Stimulated activated CD4-positive, alpha-beta T cell treated with anti-CD3 and anti-CD28 coated beads, Interleukin-1b, Interleukin-23, amount 100 ng/mL, for 1 hour (primary cell): ENCODE results near the gene HACD1.
"Not testable (repeated sequence)": the region's sequence is repeated elsewhere in the genome, so short reads cannot be mapped to it uniquely, and the experiment has no call there.

Experiments
- DNase-seq, 2 donors: peaks; one replicate each; pipeline ENCODE4 v3.0.0-alpha.2; 2020; ENCODE audit warnings: low read depth in 2 of 2

The HACD1 gene

GRCh38 chr10:17643339-17643754, 26.2 kb upstream of the HACD1 start:
- no peak for DNase-seq

- no peak for DNase-seq
These were observed 23.2 kb upstream of the HACD1 start for GRCh38 chr10:17640331-17640816.

GRCh38 chr10:17637869-17638268, 20.7 kb upstream of the HACD1 start:
- no peak for DNase-seq

GRCh38 chr10:17633353-17633752, 16.2 kb upstream of the HACD1 start:
- no peak for DNase-seq

- not testable (repeated sequence) for DNase-seq
These were observed 15.4 kb upstream of the HACD1 start for GRCh38 chr10:17632590-17632989.

GRCh38 chr10:17626656-17627055, 9.5 kb upstream of the HACD1 start:
- DNase-seq: no peak

GRCh38 chr10:17624996-17625395, 7.8 kb upstream of the HACD1 start:
- DNase-seq: no peak

- DNase-seq: no peak
These were observed 4.9 kb upstream of the HACD1 start for GRCh38 chr10:17622061-17622460.

GRCh38 chr10:17616403-17617030, 657 bp downstream of the HACD1 start:
- DNase-seq: peak in 1 of 2 donors; percentile 13

GRCh38 chr10:17609523-17610079, 7.6 kb downstream of the HACD1 start:
- DNase-seq: no peak

GRCh38 chr10:17607603-17608332, 9.4 kb downstream of the HACD1 start:
- no peak for DNase-seq

- no peak for DNase-seq
These were observed 10.1 kb downstream of the HACD1 start for GRCh38 chr10:17607060-17607459.

GRCh38 chr10:17606547-17607040, 10.6 kb downstream of the HACD1 start:
- no peak for DNase-seq

- no peak for DNase-seq
These were observed 11.2 kb downstream of the HACD1 start for GRCh38 chr10:17605936-17606335.

GRCh38 chr10:17599089-17599488, 18.1 kb downstream of the HACD1 start:
- DNase-seq: no peak

- no peak for DNase-seq
These were observed 19.8 kb downstream of the HACD1 start for GRCh38 chr10:17597386-17597785.

- DNase-seq: no peak
These were observed 26.1 kb downstream of the HACD1 start for GRCh38 chr10:17590969-17591645.

GRCh38 chr10:17589316-17589715, 27.9 kb downstream of the HACD1 start:
- not testable (repeated sequence) for DNase-seq

- no peak for DNase-seq
These were observed 28.8 kb downstream of the HACD1 start for GRCh38 chr10:17588420-17588819.

GRCh38 chr10:17587321-17587720, 29.9 kb downstream of the HACD1 start:
- DNase-seq: not testable (repeated sequence)

- DNase-seq: no peak
These were observed 30.3 kb downstream of the HACD1 start for GRCh38 chr10:17586821-17587234.

GRCh38 chr10:17585016-17585415, 32.2 kb downstream of the HACD1 start:
- DNase-seq: no peak
